IMR-90 (cell line): ENCODE data around the gene CR1L. TPM values are rescaled to one million over a fixed set of nuclear protein-coding genes. Genes with fewer than 3 reads are reported as not detected.

Experiments used
- ATAC-seq: fragments of 200-7000 bp; cut with Tn5 transposase; 2 replicates; pipeline ENCODE4 v1.9.1; 2020; ENCODE audit warnings: low read depth, mild to moderate bottlenecking, moderate library complexity
- BruUV-seq: library from RNA; stranded (reverse); fragments of 400-500 nt; replicated peaks from 2 replicates; lab custom pipeline; 2021; lab: Mats Ljungman, UMichigan
- CTCF ChIA-PET: fragments of 300-600 bp; formaldehyde crosslinking; extraction: SDS; loops from one replicate; lab custom pipeline; 2021; ENCODE audit warnings: antibody characterized with exemption; lab: Yijun Ruan, JAX
- POLR2A ChIA-PET: fragments of 300-600 bp; sonication (Branson Sonifier 250); formaldehyde crosslinking; loops from one replicate; lab custom pipeline; 2022; ENCODE audit warnings: antibody characterized with exemption; ENCODE audit not compliant: unreplicated experiment; lab: Charles Lee
- DNase-seq: peaks from one replicate; pipeline ENCODE4 v3.0.0; 2013
- H2AFZ ChIP-seq: replicated peaks from 2 replicates; pipeline ENCODE3; 2013; ENCODE audit warnings: low read length, mild to moderate bottlenecking; ENCODE audit not compliant: poor library complexity
- H2AK5ac ChIP-seq: 2 replicates; pipeline ENCODE4 v1.6.1; 2013; ENCODE audit warnings: low read depth, low read length, inconsistent platforms
- H2AK9ac ChIP-seq: replicated peaks from 2 replicates; pipeline ENCODE3; 2013; ENCODE audit warnings: mild to moderate bottlenecking, low read depth, low read length, moderate library complexity; ENCODE audit not compliant: poor library complexity
- H2BK120ac ChIP-seq: 2 replicates; pipeline ENCODE4 v1.6.1; 2013; ENCODE audit warnings: low read depth, low read length, inconsistent platforms
- H2BK15ac ChIP-seq: 3 replicates; pipeline ENCODE4 v1.6.1; 2013; ENCODE audit warnings: low read depth, low read length, inconsistent platforms
- H2BK20ac ChIP-seq: 2 replicates; pipeline ENCODE4 v1.6.1; 2013; ENCODE audit warnings: low read depth, mild to moderate bottlenecking, inconsistent platforms, low read length, moderate library complexity
- H2BK5ac ChIP-seq: 2 replicates; pipeline ENCODE4 v1.6.1; 2013; ENCODE audit warnings: mild to moderate bottlenecking, low read depth, low read length, inconsistent platforms; ENCODE audit not compliant: poor library complexity, severe bottlenecking
- H3K14ac ChIP-seq: replicated peaks from 2 replicates; pipeline ENCODE4 v1.6.1; 2013; ENCODE audit warnings: low read depth, low read length, inconsistent platforms
- H3K18ac ChIP-seq: 2 replicates; pipeline ENCODE4 v1.6.1; 2013; ENCODE audit warnings: low read depth, low read length, control low read depth
- H3K23ac ChIP-seq: 2 replicates; pipeline ENCODE4 v1.6.1; 2013; ENCODE audit warnings: low read depth, low read length, inconsistent platforms
- H3K27ac ChIP-seq: 2 replicates; pipeline ENCODE4 v1.5.1; 2013; ENCODE audit warnings: mild to moderate bottlenecking, control low read depth, low read length; ENCODE audit not compliant: insufficient read depth
- H3K27me3 ChIP-seq: 2 replicates; pipeline ENCODE4 v1.6.1; 2013; ENCODE audit warnings: low read length; ENCODE audit not compliant: control insufficient read depth, insufficient read depth
- H3K36me3 ChIP-seq: 2 replicates; pipeline ENCODE4 v1.6.1; 2013; ENCODE audit warnings: low read length, mixed read lengths; ENCODE audit not compliant: control insufficient read depth, insufficient read depth
- H3K4ac ChIP-seq: 2 replicates; pipeline ENCODE4 v1.6.1; 2013; ENCODE audit warnings: low read depth, low read length, inconsistent platforms
- H3K4me1 ChIP-seq: 2 replicates; pipeline ENCODE4 v1.6.1; 2013; ENCODE audit warnings: low read length, mixed read lengths; ENCODE audit not compliant: control insufficient read depth, insufficient read depth
- H3K4me2 ChIP-seq: 2 replicates; pipeline ENCODE4 v1.6.1; 2013; ENCODE audit warnings: low read depth, mild to moderate bottlenecking, control low read depth, low read length, moderate library complexity
- H3K4me3 ChIP-seq: 2 replicates; pipeline ENCODE4 v1.5.1; 2013; ENCODE audit warnings: low read depth, mild to moderate bottlenecking, control low read depth, low read length, moderate library complexity; ENCODE audit not compliant: insufficient read depth
- H3K56ac ChIP-seq: 2 replicates; pipeline ENCODE4 v1.6.1; 2013; ENCODE audit warnings: low read length, inconsistent platforms; ENCODE audit not compliant: insufficient read depth; ENCODE audit errors: extremely low read depth
- H3K79me1 ChIP-seq, 2 experiments: 2 replicates each; pipeline ENCODE4 v1.6.1; 2013; ENCODE audit warnings: low read length in 2 of 2, inconsistent platforms in 1 of 2, low read depth in 1 of 2
- H3K9ac ChIP-seq: 2 replicates; pipeline ENCODE4 v1.6.1; 2013; ENCODE audit warnings: low read depth, low read length, control low read depth
- H3K9me1 ChIP-seq: 2 replicates; pipeline ENCODE4 v1.6.1; 2013; ENCODE audit warnings: low read length, inconsistent platforms; ENCODE audit not compliant: insufficient read depth
- H3K9me3 ChIP-seq: 2 replicates; pipeline ENCODE4 v1.6.1; 2013; ENCODE audit warnings: low read length; ENCODE audit not compliant: control insufficient read depth, insufficient read depth
- H4K20me1 ChIP-seq: 2 replicates; pipeline ENCODE4 v1.6.1; 2013; ENCODE audit warnings: low read length, inconsistent platforms; ENCODE audit not compliant: insufficient read depth
- H4K5ac ChIP-seq: 2 replicates; pipeline ENCODE4 v1.6.1; 2013; ENCODE audit warnings: mild to moderate bottlenecking, low read depth, low read length, control low read depth
- H4K8ac ChIP-seq, 2 experiments: 2 replicates each; pipeline ENCODE4 v1.6.1; 2013; ENCODE audit warnings: low read depth in 2 of 2, low read length in 2 of 2, control low read depth in 1 of 2, inconsistent platforms in 1 of 2
- H4K91ac ChIP-seq: 2 replicates; pipeline ENCODE4 v1.6.1; 2013; ENCODE audit warnings: low read depth, low read length, inconsistent platforms; ENCODE audit not compliant: insufficient read depth
- BHLHE40 ChIP-seq: fragments of 150-350 bp; IDR thresholded peaks from 2 replicates; pipeline ENCODE4 v1.6.1; 2016; ENCODE audit warnings: mild to moderate bottlenecking, low read depth, low read length
- CHD1 ChIP-seq: IDR thresholded peaks from 2 replicates; pipeline ENCODE4 v1.6.1; 2012; ENCODE audit warnings: low read depth, low read length, improper control_type of control experiment
- FOS ChIP-seq: fragments of 150-350 bp; IDR thresholded peaks from 2 replicates; pipeline ENCODE4 v1.6.1; 2016; ENCODE audit warnings: low read depth, low read length
- MAFK ChIP-seq: IDR thresholded peaks from 2 replicates; pipeline ENCODE4 v1.6.1; 2012; ENCODE audit warnings: low read depth, low read length, improper control_type of control experiment
- MAZ ChIP-seq: IDR thresholded peaks from 2 replicates; pipeline ENCODE4 v1.6.1; 2012; ENCODE audit warnings: low read depth, mild to moderate bottlenecking, low read length, improper control_type of control experiment, moderate library complexity, borderline replicate concordance
- NFE2L2 ChIP-seq: fragments of 150-350 bp; IDR thresholded peaks from 2 replicates; pipeline ENCODE4 v1.6.1; 2016; ENCODE audit warnings: low read depth, mild to moderate bottlenecking, low read length
- RAD21 ChIP-seq: IDR thresholded peaks from 2 replicates; pipeline ENCODE4 v1.6.1; 2012; ENCODE audit warnings: low read length, improper control_type of control experiment
- RFX5 ChIP-seq: IDR thresholded peaks from 2 replicates; pipeline ENCODE4 v1.8.0; 2012; ENCODE audit warnings: low read depth, mild to moderate bottlenecking, low read length, moderate library complexity
- SMC3 ChIP-seq: fragments of 150-350 bp; IDR thresholded peaks from 2 replicates; pipeline ENCODE4 v1.6.1; 2016; ENCODE audit warnings: low read depth, mild to moderate bottlenecking, antibody characterized with exemption, low read length, moderate library complexity
- WGBS, 2 experiments: methylation state at CpG; one replicate each; pipeline versions ENCODE4 v1.1.5 to v1.1.7; 2013; ENCODE audit warnings: missing lambda C conversion rate in 2 of 2; ENCODE audit not compliant: insufficient read length in 1 of 2; ENCODE audit errors: extremely low coverage in 2 of 2; 5-methylcytosine and 5-hydroxymethylcytosine counted together
- dilution Hi-C: fragments of 300-500 bp; cut with HindIII; formaldehyde crosslinking; loops from one replicate; pipeline ENCODE4 v1.14.3; 2018; ENCODE audit warnings: low sequenced_read_pairs; ENCODE audit not compliant: unreplicated experiment
- in situ Hi-C: fragments of 300-500 bp; cut with MboI; formaldehyde crosslinking; loops from 3 replicates; pipeline ENCODE4 v1.14.3; 2019; ENCODE audit warnings: low sequenced_read_pairs, inconsistent platforms, mixed read lengths
- intact Hi-C: fragments of 100-400 bp; cut with micrococcal nuclease; formaldehyde crosslinking; loops from 2 replicates; pipeline ENCODE4 v1.10.0; 2022
- polyA plus RNA-seq, 3 experiments: library from polyadenylated mRNA; depleted of rRNA; stranded (reverse); fragments of >200 nt; gene quantifications; 2 replicates each; pipeline ENCODE4 v1.2.3, GENCODE V29; 2012; ENCODE audit warnings: low replicate concordance in 1 of 3
- total RNA-seq: library from RNA; depleted of rRNA; stranded (reverse); fragments of >200 nt; gene quantifications from 2 replicates; pipeline ENCODE4 v1.2.3, GENCODE V29; 2012
- TF ChIP-seq, protein P1 (sequence below): fragments of 150-350 bp; IDR thresholded peaks from 2 replicates; pipeline ENCODE4 v1.6.1; 2017; ENCODE audit warnings: mild to moderate bottlenecking, antibody characterized with exemption, low read length, low read depth
- TF ChIP-seq, protein P2 (sequence below): conservative IDR thresholded peaks from 2 replicates; pipeline ENCODE4 v1.5.1; 2012; ENCODE audit warnings: mild to moderate bottlenecking, low read depth, low read length, improper control_type of control experiment

Gene CR1L
- total and polyA plus RNA-seq, 2 of the 4 experiments (the other 2 are of a cell fraction), result not detected

DNA sequence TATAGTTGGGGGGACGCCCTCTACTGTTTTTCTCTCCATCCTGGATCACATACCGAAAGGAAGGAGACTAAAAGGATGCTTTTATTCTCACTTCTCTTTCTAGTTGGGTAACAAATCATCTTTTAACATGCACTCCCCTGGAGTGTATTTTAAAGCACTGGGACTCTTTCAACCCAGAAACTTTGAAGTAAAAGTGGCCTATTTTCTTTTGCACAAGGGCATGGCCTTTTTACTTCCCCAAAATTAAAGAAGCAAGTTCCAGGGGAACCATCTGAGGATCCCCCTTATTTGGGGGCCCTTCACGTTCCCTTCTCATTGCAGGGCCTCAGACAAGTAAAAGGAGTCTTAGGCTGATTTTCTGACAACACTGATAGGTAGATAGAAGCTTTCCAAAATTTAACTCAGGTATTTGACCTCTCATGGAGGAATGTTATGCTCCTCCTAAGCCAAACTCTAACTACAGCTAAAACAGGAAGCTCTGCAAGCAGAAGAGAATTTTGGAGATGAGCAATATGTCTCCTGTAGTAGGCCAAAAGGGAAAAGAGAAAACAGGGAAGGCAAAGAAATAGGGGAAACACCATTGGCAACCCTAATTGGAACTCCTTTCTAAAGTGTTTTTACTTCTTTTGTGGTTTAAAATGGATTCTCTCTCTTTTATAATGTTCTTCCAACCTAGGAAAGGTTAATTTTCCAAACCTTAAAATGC, 98.1 kb downstream of the CR1L start:
- no peak overlapping the region for H2BK15ac ChIP-seq
- H3K18ac ChIP-seq, result no peak overlapping the region
- H2AK5ac ChIP-seq, result no peak overlapping the region
- in situ Hi-C loops (no loop called here), dilution Hi-C loops (no loop called here), intact Hi-C loops (no loop called here)
- no peaks in the 10 kb centered on the region for H3K9me1 ChIP-seq
- no peak overlapping the region for H3K4me3 ChIP-seq
- H4K5ac ChIP-seq, result no peak overlapping the region
- no peaks in the 10 kb centered on the region for H3K9me3 ChIP-seq
- DNase-seq (no peak), ATAC-seq (no peak)
- H2AK9ac ChIP-seq, result no peak overlapping the region
- H4K91ac ChIP-seq, result no peak overlapping the region
- no peak overlapping the region for H2BK5ac ChIP-seq
- POLR2A ChIA-PET, result no interaction called here
- CTCF ChIA-PET, result no interaction called here
- H3K14ac ChIP-seq, result no peak overlapping the region
- no peaks in the 10 kb centered on the region for H3K36me3 ChIP-seq
- no peaks in the 10 kb centered on the region for H3K27me3 ChIP-seq
- TF ChIP-seq MAFK, result no peak
- TF ChIP-seq NFE2L2, result no peak
- TF ChIP-seq, protein P1, sequence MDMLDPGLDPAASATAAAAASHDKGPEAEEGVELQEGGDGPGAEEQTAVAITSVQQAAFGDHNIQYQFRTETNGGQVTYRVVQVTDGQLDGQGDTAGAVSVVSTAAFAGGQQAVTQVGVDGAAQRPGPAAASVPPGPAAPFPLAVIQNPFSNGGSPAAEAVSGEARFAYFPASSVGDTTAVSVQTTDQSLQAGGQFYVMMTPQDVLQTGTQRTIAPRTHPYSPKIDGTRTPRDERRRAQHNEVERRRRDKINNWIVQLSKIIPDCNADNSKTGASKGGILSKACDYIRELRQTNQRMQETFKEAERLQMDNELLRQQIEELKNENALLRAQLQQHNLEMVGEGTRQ, result no peak
- no peak for TF ChIP-seq BHLHE40
- TF ChIP-seq SMC3, result no peak
- TF ChIP-seq RFX5, result no peak
- no peak for TF ChIP-seq FOS
- TF ChIP-seq, protein P2, sequence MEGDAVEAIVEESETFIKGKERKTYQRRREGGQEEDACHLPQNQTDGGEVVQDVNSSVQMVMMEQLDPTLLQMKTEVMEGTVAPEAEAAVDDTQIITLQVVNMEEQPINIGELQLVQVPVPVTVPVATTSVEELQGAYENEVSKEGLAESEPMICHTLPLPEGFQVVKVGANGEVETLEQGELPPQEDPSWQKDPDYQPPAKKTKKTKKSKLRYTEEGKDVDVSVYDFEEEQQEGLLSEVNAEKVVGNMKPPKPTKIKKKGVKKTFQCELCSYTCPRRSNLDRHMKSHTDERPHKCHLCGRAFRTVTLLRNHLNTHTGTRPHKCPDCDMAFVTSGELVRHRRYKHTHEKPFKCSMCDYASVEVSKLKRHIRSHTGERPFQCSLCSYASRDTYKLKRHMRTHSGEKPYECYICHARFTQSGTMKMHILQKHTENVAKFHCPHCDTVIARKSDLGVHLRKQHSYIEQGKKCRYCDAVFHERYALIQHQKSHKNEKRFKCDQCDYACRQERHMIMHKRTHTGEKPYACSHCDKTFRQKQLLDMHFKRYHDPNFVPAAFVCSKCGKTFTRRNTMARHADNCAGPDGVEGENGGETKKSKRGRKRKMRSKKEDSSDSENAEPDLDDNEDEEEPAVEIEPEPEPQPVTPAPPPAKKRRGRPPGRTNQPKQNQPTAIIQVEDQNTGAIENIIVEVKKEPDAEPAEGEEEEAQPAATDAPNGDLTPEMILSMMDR, result no peak
- TF ChIP-seq RAD21, result no peak
- TF ChIP-seq CHD1, result no peak
- TF ChIP-seq MAZ, result no peak
- no CpG with 5 or more reads among the region's 3 CpGs for WGBS, 2 experiments
- H3K4ac ChIP-seq, result no peak overlapping the region
- H4K20me1 ChIP-seq, result no peaks in the 10 kb centered on the region
- H3K4me1 ChIP-seq, result no peaks in the 10 kb centered on the region; the same call in 1 of the 2 replicates
- H3K79me1 ChIP-seq, result no peaks in the 10 kb centered on the region
- H2BK120ac ChIP-seq, result no peak overlapping the region
- H3K23ac ChIP-seq, result no peak overlapping the region
- H2BK20ac ChIP-seq, result no peak overlapping the region
- H3K9ac ChIP-seq, result no peak overlapping the region
- H3K27ac ChIP-seq, result no peak overlapping the region
- no peak overlapping the region for H4K8ac ChIP-seq
- no peak overlapping the region for H3K56ac ChIP-seq
- BruUV-seq, result no TSS peak
- no peak overlapping the region for H3K4me2 ChIP-seq
- H2AFZ ChIP-seq, result no peak overlapping the region
